ENCODE results near the gene MYRIP. TPM values are rescaled to one million over a fixed set of nuclear protein-coding genes. Genes with fewer than 3 reads are reported as not detected.
"Not testable (repeated sequence)": the region's sequence is repeated elsewhere in the genome, so short reads cannot be mapped to it uniquely, and the experiment has no call there.

Gene MYRIP
- total and polyA plus RNA-seq, 5 donors from 2014 or later = not detected

- H3K27ac ChIP-seq (ENCODE audit: insufficient read depth, low read length, poor library complexity, severe bottlenecking); H3K27me3 Mint-ChIP-seq: not testable (repeated sequence)
- H3K9me3 Mint-ChIP-seq = peaks cover 2 to 11% (median 5%) of the 10 kb centered on the region in 7 donors
These were observed 24.4 kb downstream of the MYRIP start for GRCh38 chr3:39833764-39834163.

GRCh38 chr3:39839484-39839883 lies 30.1 kb downstream of the MYRIP start:
- Mint-ChIP-seq H3K9me3 (peaks cover 0 to 6% (median 3%) of the 10 kb centered on the region in 7 donors), H3K36me3 (no peaks in the 10 kb centered on the region), H3K4me3 (no peak overlapping the region), H3K4me1 (no peaks in the 10 kb centered on the region), H3K27ac (peak overlapping the region in 1 of 3 donors; percentile 20), H3K27me3 (no peaks in the 10 kb centered on the region)
- H3K9me3 ChIP-seq (ENCODE audit: control insufficient read depth in 2 of 2, low read length in 2 of 2) = no peaks in the 10 kb centered on the region
- DNase-seq (no peak), ATAC-seq (ENCODE audit: low read depth in 2 of 2) (no peak)
- no peak overlapping the region for H3K4me3 ChIP-seq (ENCODE audit: low read depth, low read length)
- H3K36me3 ChIP-seq (ENCODE audit: control insufficient read depth, insufficient read depth, low read length) = no peaks in the 10 kb centered on the region
- H3K27me3 ChIP-seq (ENCODE audit: control insufficient read depth, insufficient read depth, low read length) = no peaks in the 10 kb centered on the region
- H3K27ac ChIP-seq (ENCODE audit: insufficient read depth, low read length, poor library complexity, severe bottlenecking) = no peak overlapping the region
- H3K4me1 ChIP-seq (ENCODE audit: control insufficient read depth, insufficient read depth, low read length, poor library complexity, severe bottlenecking) = no peaks in the 10 kb centered on the region

More at GRCh38 chr3:39833764-39834163, 24.4 kb downstream of the MYRIP start:
- H3K27ac Mint-ChIP-seq; H3K4me1 Mint-ChIP-seq; H3K4me3 Mint-ChIP-seq; ATAC-seq (ENCODE audit: low read depth in 2 of 2); H3K4me1 ChIP-seq (ENCODE audit: control insufficient read depth, insufficient read depth, low read length, poor library complexity, severe bottlenecking); H3K9me3 ChIP-seq (ENCODE audit: control insufficient read depth in 2 of 2, low read length in 2 of 2); DNase-seq; H3K36me3 ChIP-seq (ENCODE audit: control insufficient read depth, insufficient read depth, low read length); H3K27me3 ChIP-seq (ENCODE audit: control insufficient read depth, insufficient read depth, low read length); H3K36me3 Mint-ChIP-seq; H3K4me3 ChIP-seq (ENCODE audit: low read depth, low read length): not testable (repeated sequence)

GRCh38 chr3:39843440-39843839 lies 34.0 kb downstream of the MYRIP start:
- no peak overlapping the region for H3K4me3 Mint-ChIP-seq

GRCh38 chr3:39848365-39848764 lies 39.0 kb downstream of the MYRIP start:
- no peak for ATAC-seq (ENCODE audit: low read depth in 2 of 2)
- Mint-ChIP-seq H3K4me3 (no peak overlapping the region), H3K4me1 (no peaks in the 10 kb centered on the region), H3K27me3 (no peaks in the 10 kb centered on the region), H3K36me3 (no peaks in the 10 kb centered on the region), H3K9me3 (peaks cover 0 to 5% (median 0%) of the 10 kb centered on the region in 7 donors), H3K27ac (no peak overlapping the region)
- H3K9me3 ChIP-seq (ENCODE audit: control insufficient read depth in 2 of 2, low read length in 2 of 2) = no peaks in the 10 kb centered on the region
- no peaks in the 10 kb centered on the region for H3K36me3 ChIP-seq (ENCODE audit: control insufficient read depth, insufficient read depth, low read length)
- H3K27me3 ChIP-seq (ENCODE audit: control insufficient read depth, insufficient read depth, low read length) = no peaks in the 10 kb centered on the region
- DNase-seq = no peak
- H3K27ac ChIP-seq (ENCODE audit: insufficient read depth, low read length, poor library complexity, severe bottlenecking) = no peak overlapping the region
- no peak overlapping the region for H3K4me3 ChIP-seq (ENCODE audit: low read depth, low read length)
- H3K4me1 ChIP-seq (ENCODE audit: control insufficient read depth, insufficient read depth, low read length, poor library complexity, severe bottlenecking) = no peaks in the 10 kb centered on the region

More at GRCh38 chr3:39843440-39843839, 34.0 kb downstream of the MYRIP start:
- Histone ChIP-seq H3K27ac (ENCODE audit: insufficient read depth, low read length, poor library complexity, severe bottlenecking) (no peak overlapping the region), H3K4me3 (ENCODE audit: low read depth, low read length) (no peak overlapping the region), H3K4me1 (ENCODE audit: control insufficient read depth, insufficient read depth, low read length, poor library complexity, severe bottlenecking) (no peaks in the 10 kb centered on the region), H3K27me3 (ENCODE audit: control insufficient read depth, insufficient read depth, low read length) (no peaks in the 10 kb centered on the region), H3K36me3 (ENCODE audit: control insufficient read depth, insufficient read depth, low read length) (no peaks in the 10 kb centered on the region), H3K9me3 (ENCODE audit: control insufficient read depth in 2 of 2, low read length in 2 of 2) (no peaks in the 10 kb centered on the region)
- Mint-ChIP-seq H3K4me1 (no peaks in the 10 kb centered on the region), H3K36me3 (no peaks in the 10 kb centered on the region), H3K27ac (no peak overlapping the region), H3K9me3 (peaks cover 0 to 1% (median 0%) of the 10 kb centered on the region in 7 donors), H3K27me3 (no peaks in the 10 kb centered on the region)
- DNase-seq (no peak), ATAC-seq (ENCODE audit: low read depth in 2 of 2) (no peak)

- no peak for DNase-seq
- no peak overlapping the region for H3K4me3 Mint-ChIP-seq
- no peaks in the 10 kb centered on the region for H3K27me3 Mint-ChIP-seq
- Histone ChIP-seq H3K4me1 (ENCODE audit: control insufficient read depth, insufficient read depth, low read length, poor library complexity, severe bottlenecking) (no peaks in the 10 kb centered on the region), H3K27me3 (ENCODE audit: control insufficient read depth, insufficient read depth, low read length) (no peaks in the 10 kb centered on the region), H3K9me3 (ENCODE audit: control insufficient read depth in 2 of 2, low read length in 2 of 2) (no peaks in the 10 kb centered on the region), H3K36me3 (ENCODE audit: control insufficient read depth, insufficient read depth, low read length) (no peaks in the 10 kb centered on the region), H3K27ac (ENCODE audit: insufficient read depth, low read length, poor library complexity, severe bottlenecking) (no peak overlapping the region), H3K4me3 (ENCODE audit: low read depth, low read length) (no peak overlapping the region)
- H3K27ac Mint-ChIP-seq = no peak overlapping the region
- H3K4me1 Mint-ChIP-seq = no peaks in the 10 kb centered on the region
- H3K36me3 Mint-ChIP-seq = no peaks in the 10 kb centered on the region
- peaks cover 0 to 5% (median 0%) of the 10 kb centered on the region in 7 donors for H3K9me3 Mint-ChIP-seq
- ATAC-seq (ENCODE audit: low read depth in 2 of 2) = no peak
These were observed 40.7 kb downstream of the MYRIP start for GRCh38 chr3:39849992-39850715.

- no peak for ATAC-seq (ENCODE audit: low read depth in 2 of 2)
- Histone ChIP-seq H3K9me3 (ENCODE audit: control insufficient read depth in 2 of 2, low read length in 2 of 2) (no peaks in the 10 kb centered on the region), H3K36me3 (ENCODE audit: control insufficient read depth, insufficient read depth, low read length) (no peaks in the 10 kb centered on the region), H3K4me3 (ENCODE audit: low read depth, low read length) (no peak overlapping the region), H3K27me3 (ENCODE audit: control insufficient read depth, insufficient read depth, low read length) (no peaks in the 10 kb centered on the region), H3K4me1 (ENCODE audit: control insufficient read depth, insufficient read depth, low read length, poor library complexity, severe bottlenecking) (no peaks in the 10 kb centered on the region), H3K27ac (ENCODE audit: insufficient read depth, low read length, poor library complexity, severe bottlenecking) (no peak overlapping the region)
- Mint-ChIP-seq H3K27ac (no peak overlapping the region), H3K9me3 (peaks cover 0 to 5% (median 0%) of the 10 kb centered on the region in 7 donors), H3K27me3 (no peaks in the 10 kb centered on the region), H3K4me1 (no peaks in the 10 kb centered on the region), H3K36me3 (no peaks in the 10 kb centered on the region), H3K4me3 (no peak overlapping the region)
- DNase-seq = no peak
These were observed 41.3 kb downstream of the MYRIP start for GRCh38 chr3:39850716-39851032.

GRCh38 chr3:39855517-39855916 lies 46.1 kb downstream of the MYRIP start:
- Histone ChIP-seq H3K9me3 (ENCODE audit: control insufficient read depth in 2 of 2, low read length in 2 of 2) (peaks cover 0 to 3% of the 10 kb centered on the region in 2 experiments), H3K4me1 (ENCODE audit: control insufficient read depth, insufficient read depth, low read length, poor library complexity, severe bottlenecking) (no peaks in the 10 kb centered on the region), H3K27me3 (ENCODE audit: control insufficient read depth, insufficient read depth, low read length) (no peaks in the 10 kb centered on the region), H3K27ac (ENCODE audit: insufficient read depth, low read length, poor library complexity, severe bottlenecking) (no peak overlapping the region), H3K36me3 (ENCODE audit: control insufficient read depth, insufficient read depth, low read length) (no peaks in the 10 kb centered on the region), H3K4me3 (ENCODE audit: low read depth, low read length) (no peak overlapping the region)
- Mint-ChIP-seq H3K27ac (no peak overlapping the region), H3K27me3 (no peaks in the 10 kb centered on the region), H3K9me3 (peaks cover 0 to 22% (median 8%) of the 10 kb centered on the region in 7 donors), H3K4me3 (no peak overlapping the region), H3K36me3 (no peaks in the 10 kb centered on the region), H3K4me1 (no peaks in the 10 kb centered on the region)
- ATAC-seq (ENCODE audit: low read depth in 2 of 2) (no peak), DNase-seq (no peak)

- Mint-ChIP-seq H3K9me3 (peaks cover 0 to 5% (median 0%) of the 10 kb centered on the region in 7 donors), H3K4me3 (no peak overlapping the region), H3K4me1 (no peaks in the 10 kb centered on the region), H3K27me3 (no peaks in the 10 kb centered on the region), H3K27ac (peak overlapping the region in 1 of 3 donors; percentile 66), H3K36me3 (no peaks in the 10 kb centered on the region)
- no peak for ATAC-seq (ENCODE audit: low read depth in 2 of 2)
- Histone ChIP-seq H3K27me3 (ENCODE audit: control insufficient read depth, insufficient read depth, low read length) (no peaks in the 10 kb centered on the region), H3K36me3 (ENCODE audit: control insufficient read depth, insufficient read depth, low read length) (no peaks in the 10 kb centered on the region), H3K27ac (ENCODE audit: insufficient read depth, low read length, poor library complexity, severe bottlenecking) (no peak overlapping the region), H3K9me3 (ENCODE audit: control insufficient read depth in 2 of 2, low read length in 2 of 2) (no peaks in the 10 kb centered on the region), H3K4me1 (ENCODE audit: control insufficient read depth, insufficient read depth, low read length, poor library complexity, severe bottlenecking) (no peaks in the 10 kb centered on the region), H3K4me3 (ENCODE audit: low read depth, low read length) (no peak overlapping the region)
- no peak for DNase-seq
These were observed 60.5 kb downstream of the MYRIP start for GRCh38 chr3:39869890-39870289.

Measured in CD4-positive, CD25-positive, alpha-beta regulatory T cell (primary cell).